ENCODE data around the gene NDUFA3. TPM values are rescaled to one million over a fixed set of nuclear protein-coding genes. Genes with fewer than 3 reads are reported as not detected.
"Not testable (repeated sequence)": the region's sequence is repeated elsewhere in the genome, so short reads cannot be mapped to it uniquely, and the experiment has no call there.

Gene NDUFA3
- total RNA-seq = 100 to 1,000 TPM; 146 to 147 TPM
- long read RNA-seq, transcript NDUFA3-214 (4 exons, 963 nt) = major isoform, 38 of 50 reads
- long read RNA-seq, transcript NDUFA3-202 (5 exons, 435 nt) = minor isoform, 5 of 50 reads
- long read RNA-seq, partial matches to known transcripts = 0 of 50 reads
- long read RNA-seq, other reads (novel, unspliced or antisense) = 4 of 50 reads

DNA sequence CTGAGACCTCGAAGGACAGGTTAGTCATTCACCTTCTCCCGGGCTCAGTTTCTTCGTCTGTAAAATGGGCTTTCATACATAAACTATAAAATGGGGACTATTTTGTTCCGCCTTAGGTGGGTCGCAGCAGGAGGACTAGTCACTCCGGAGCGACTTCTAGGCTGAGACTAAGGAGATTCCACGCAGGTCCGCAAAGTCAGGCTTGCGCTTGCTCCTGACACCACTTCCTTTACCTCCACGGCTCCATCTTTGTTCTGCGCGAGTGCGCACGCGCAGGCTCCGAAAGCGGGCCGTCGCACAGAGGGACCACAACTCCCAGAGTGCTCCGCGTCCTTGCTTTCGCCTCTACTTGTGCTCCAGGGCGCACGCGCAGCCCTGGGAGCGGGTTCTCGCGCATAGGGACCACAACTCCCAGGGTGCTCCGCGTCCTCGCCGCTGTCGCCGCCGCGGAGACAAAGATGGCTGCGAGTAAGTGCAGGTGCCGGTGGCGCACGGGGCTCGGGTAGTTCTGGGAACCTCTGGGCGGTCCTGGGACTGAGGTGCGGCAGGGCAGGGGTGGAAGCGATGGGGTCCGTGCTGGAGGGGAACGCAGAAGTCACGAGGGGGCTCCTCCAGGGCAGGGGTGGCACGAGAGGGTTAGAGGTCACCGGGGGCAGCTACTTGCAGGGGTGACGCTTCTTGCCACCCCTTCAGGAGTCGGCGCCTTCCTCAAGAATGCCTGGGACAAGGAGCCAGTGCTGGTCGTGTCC is at the start of gene NDUFA3:
Gene NDUFA3, plus strand, starts transcription at position 435 of the 749 bp plus-strand sequence. Its CDS starts 24 bp downstream, at position 459.
- ATAC-seq = peak; percentile 99
- peak; percentile 98 for DNase-seq
- intact Hi-C loops (cut with DNase I, micrococcal nuclease) = no loop called here

DNA sequence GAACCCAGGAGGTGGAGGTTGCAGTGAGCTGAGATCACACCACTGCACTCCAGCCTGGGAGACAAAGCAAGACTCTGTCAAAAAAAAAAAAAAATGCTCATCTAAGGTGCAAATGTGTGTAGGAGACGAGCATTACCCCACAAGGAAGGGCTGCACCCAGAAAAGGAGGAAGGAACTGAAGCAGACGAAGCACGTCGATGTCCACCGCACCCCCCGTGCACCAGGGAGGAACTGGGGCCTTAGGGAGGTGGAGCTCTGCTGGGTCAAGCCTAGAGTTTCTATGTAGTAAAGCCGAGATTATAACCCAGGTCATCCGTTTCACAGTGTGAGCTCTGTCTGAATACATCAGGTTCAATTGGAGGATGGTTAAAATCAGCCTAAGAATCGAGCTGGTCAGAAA is 40.0 kb upstream of the NDUFA3 start:
- no peak for ATAC-seq
- intact Hi-C loops (cut with DNase I, micrococcal nuclease) = no loop called here
- no peak for DNase-seq

DNA sequence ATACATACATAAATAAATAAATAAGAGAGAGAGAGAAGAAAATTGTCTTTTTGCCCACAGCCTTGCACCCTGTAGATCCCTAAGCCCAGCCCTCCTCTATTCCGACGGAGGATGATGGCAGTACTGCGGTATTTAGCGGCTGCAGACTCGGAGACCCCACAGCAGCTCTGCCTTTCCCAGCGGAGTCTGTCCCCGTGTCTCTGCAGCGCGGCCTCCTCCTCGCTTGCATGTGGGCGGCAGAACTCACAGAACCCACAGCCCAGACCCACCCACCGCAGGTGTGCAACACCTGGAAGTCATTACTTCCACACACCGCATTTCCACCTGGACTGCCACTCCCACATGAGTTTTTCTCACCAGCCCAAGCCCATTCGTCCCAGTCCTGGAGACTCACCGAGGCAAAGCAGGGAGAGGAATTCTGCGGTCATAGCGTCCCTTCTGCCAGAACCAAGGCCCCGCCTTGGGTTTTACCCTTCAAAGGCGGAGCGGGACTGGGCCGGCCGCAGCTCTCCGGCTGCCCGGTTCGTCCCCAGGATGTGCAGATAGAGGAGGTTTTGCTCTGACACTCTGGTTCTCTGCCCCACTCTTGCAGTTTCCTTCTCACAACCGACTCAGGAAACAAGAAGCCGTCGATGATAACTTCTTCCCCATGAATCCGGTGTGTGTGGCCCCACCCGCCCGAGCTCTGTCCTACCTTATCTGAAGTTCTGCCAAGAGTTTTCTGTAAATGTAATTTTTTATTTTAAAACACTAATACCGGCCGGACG is 39.1 kb upstream of the NDUFA3 start, which contains the start of gene VSTM1:
Gene VSTM1, minus strand, starts transcription at position 548 of the 767 bp plus-strand sequence. Its CDS starts 120 bp downstream, at position 428.
- intact Hi-C loops (cut with DNase I, micrococcal nuclease) = no loop called here
- ATAC-seq = no peak
- no peak for DNase-seq

DNA sequence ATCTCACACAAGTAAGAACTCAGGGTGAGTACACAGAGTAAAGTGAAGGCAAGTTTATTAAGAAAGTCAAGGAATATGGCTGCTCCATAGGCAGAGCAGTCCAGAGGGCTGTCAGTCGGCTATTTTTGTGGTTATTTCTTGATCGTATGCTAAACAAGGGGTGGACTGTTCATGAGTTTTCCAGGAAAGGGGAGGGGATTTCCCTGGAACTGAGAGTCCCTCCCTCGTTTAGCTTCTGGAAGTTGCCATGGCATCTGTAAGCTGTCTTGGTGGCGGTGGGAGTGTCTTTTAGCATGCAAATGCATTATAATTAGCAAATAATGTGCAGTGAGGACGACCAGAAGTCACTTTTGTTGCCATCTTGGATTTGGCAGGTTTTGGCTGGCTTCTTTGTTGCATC is 33.2 kb upstream of the NDUFA3 start:
- ATAC-seq (no peak), DNase-seq (no peak)
- intact Hi-C loops (cut with DNase I, micrococcal nuclease) = no loop called here

DNA sequence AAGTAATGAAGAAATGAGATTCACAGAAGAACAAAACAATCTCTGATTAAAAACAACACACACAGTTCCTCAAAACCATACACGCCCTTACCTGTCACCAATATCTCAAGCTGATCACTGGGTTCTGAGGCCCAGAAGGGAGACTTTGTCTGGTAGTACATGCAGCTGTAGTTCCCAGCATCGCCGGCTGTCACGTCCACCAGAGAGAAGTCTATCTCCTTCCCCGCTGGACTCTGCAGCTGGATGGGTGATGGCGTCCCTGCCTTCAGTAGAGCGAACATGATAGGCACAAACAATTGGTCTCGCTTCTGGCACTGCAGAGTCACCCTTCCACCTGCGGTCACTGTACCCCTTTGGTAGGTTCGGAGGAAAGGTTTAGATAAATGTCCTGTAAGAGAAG is 28.8 kb upstream of the NDUFA3 start:
- ATAC-seq (no peak), DNase-seq (no peak)
- intact Hi-C loops (cut with DNase I, micrococcal nuclease) = no loop called here

DNA sequence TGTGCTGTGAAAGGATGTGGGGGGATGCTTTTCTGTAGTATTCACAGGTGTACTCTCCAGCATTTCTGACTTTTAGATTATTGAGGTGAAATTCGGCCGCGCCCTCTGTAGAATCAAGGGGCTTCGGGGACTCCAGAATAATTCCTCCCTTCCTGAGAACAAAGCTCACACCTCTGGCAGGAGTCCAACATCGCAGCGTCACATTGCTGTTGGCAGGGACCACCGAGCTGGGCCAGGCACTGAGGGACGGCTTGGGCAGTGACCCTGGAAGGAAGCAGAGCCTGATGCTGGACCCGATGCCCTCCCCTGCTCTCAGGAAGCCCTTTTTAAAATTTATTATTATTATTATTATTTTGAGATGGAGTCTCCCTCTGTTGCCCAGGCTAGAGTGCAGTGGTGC is 27.8 kb upstream of the NDUFA3 start:
- DNase-seq (no peak), ATAC-seq (no peak)
- intact Hi-C loops (cut with DNase I, micrococcal nuclease) = no loop called here

DNA sequence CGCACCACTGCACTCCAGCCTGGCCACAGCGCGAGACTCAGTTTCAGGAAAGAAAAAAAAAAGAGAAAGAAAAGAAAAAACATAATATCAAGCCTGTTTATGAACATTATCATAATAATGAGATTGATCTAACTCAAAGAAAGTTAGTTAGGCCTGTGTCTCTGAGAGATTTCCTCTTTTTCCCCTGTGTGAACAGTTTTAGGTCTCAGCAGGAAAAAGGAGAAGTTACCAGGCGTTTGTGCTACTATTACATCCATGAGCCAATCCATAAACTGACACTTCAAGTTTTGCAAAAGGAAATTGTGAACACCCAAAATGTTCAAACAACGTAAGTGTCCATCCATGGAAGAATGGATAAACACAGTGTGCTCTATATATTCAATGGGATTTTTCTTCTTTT is 25.3 kb upstream of the NDUFA3 start:
- DNase-seq = no peak
- no peak for ATAC-seq
- intact Hi-C loops (cut with DNase I, micrococcal nuclease) = no loop called here

DNA sequence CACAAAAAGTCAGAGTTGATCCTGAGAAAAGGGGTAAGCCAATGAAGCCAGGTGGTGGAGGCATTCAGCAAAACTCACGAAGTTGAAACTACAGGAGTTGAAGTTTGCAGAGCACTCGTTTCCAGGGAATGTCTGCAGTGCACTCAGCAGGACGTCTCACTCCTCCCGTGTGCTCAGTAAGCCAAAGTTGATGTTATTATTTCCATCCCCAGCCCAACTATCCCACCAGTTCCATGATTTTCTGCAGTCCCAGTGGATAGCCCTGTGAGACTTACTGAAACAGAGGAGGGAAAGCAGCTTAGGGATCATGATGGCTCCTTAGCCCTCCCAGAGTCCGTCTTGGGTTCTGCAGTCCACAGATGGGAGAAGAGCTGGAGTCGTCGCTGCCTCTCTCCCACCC is 21.6 kb upstream of the NDUFA3 start, which contains the start of gene TARM1:
Gene TARM1, minus strand, starts transcription at position 334 of the 400 bp plus-strand sequence. Its CDS starts 25 bp downstream, at position 309.
- no peak for DNase-seq
- intact Hi-C loops (cut with DNase I, micrococcal nuclease) = no loop called here
- no peak for ATAC-seq

DNA sequence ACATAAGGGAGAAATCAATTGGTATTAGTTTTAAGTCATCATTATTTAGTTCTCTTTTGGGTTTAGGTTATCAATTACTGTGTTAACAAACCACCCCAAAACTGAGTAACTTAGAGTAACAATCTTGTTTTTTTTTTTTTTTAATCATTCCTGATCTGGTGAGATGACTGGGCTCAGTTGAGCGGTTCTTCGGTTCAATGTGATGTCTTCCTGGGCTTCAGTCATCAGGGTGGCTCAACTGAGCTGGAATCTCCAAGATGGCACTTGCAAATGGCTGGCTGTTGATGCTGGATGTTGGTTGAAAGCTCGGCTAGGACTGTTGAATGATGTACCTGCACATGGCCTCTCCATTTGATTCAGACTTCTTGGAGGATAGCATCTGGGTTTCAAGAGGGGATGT is 18.2 kb upstream of the NDUFA3 start:
- DNase-seq (no peak), ATAC-seq (no peak)
- intact Hi-C loops (cut with DNase I, micrococcal nuclease) = no loop called here

DNA sequence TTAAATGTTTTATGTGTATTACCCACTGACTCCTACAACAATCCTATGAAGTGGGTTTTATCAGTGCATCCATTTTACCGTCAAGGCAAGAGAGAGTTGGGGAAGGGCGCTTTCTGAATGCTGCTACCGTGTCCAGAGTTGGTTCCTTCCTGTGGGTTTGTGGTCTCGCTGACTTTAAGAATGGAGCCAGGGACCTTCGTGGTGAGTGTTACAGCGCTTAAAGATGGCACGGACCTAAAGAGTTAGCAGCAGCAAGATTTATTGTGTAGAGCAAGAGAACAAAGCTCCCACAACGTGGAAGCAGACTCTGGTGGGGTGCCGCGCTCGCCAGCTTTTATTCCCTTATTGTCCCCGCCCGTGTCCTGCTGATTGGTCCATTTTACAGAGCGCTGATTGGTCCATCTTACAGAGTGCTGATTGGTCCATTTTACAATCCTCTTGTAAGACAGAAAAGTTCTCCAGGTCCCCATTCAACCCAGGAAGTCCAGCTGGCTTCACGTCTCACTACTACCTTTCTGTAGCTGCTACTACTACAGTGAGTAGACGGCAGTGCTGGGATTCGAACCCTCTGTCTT is 8.1 kb upstream of the NDUFA3 start:
- intact Hi-C loops (cut with DNase I, micrococcal nuclease) = no loop called here
- DNase-seq (no peak), ATAC-seq (no peak)

DNA sequence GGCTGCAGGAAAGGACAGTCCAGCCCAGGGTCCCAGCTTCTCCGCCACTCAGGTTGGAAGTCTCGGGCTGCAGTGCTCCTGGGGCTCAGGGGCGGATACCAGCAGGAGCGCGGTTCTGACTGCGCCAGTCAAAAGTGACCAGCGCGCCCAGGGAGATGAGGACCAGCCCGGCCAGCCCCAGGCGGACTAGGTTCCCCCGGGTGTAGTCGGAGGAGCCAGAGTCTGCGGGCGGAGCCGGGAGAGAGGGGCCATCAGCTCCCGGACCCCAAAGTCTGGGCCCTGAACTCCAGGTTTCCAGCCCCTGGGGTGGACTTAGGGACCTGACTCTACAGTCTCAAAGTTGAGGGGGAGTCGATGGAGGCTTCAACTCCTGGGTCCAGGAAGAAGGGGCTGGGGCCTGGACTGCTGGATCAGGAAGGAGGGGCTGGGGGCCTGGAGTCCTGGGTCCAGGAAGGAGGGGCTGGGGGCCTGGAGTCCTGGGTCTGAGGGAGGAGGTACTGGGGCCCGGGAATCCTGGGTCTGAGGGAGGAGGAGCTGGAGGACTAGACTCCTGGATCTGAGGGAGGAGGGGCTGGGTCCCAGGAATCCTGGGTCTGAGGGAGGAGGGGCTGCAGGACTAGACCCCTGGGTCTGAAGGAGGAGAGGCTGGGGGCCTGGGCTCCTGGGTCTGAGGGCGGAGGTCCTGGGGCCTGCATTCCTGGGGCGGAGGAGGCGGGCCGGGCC is 7.4 kb upstream of the NDUFA3 start:
- intact Hi-C loops (cut with DNase I, micrococcal nuclease) = no loop called here
- ATAC-seq (no peak), DNase-seq (no peak)

DNA sequence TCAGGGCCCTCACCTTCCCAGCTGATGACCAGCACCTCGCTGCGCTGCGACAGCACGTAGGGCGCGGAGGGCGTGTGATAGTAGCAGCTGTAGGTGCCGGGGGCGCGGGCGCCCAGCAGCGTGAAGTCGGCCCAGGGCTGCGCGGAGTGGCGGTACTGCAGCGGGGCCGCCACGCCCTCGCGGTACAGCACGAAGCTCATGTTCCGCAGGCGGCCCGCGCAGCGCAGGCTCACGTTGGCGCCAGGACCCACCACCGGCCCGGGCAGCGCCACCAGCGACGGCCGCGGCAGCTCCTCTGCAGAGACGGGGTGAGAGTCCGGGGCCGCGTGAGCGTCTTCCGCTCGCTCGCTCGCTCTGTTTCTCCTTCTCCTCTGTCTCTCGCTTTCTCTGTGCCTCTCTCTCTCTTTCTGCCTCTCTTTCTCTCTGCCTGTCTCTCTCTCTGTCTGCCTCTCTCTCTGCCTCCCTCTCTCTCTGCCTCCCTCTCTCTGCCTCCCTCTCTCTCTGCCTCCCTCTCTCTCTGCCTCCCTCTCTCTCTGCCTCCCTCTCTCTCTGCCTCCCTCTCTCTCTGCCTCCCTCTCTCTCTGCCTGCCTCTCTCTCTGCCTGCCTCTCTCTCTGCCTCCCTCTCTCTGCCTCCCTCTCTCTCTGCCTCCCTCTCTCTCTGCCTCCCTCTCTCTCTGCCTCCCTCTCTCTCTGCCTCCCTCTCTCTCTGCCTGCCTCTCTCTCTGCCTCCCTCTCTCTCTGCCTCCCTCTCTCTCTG is 6.6 kb upstream of the NDUFA3 start:
- DNase-seq = peak in 1 of 2 donors; percentile 63
- peak; percentile 84 for ATAC-seq
- intact Hi-C loops (cut with DNase I, micrococcal nuclease) = not testable (repeated sequence)

DNA sequence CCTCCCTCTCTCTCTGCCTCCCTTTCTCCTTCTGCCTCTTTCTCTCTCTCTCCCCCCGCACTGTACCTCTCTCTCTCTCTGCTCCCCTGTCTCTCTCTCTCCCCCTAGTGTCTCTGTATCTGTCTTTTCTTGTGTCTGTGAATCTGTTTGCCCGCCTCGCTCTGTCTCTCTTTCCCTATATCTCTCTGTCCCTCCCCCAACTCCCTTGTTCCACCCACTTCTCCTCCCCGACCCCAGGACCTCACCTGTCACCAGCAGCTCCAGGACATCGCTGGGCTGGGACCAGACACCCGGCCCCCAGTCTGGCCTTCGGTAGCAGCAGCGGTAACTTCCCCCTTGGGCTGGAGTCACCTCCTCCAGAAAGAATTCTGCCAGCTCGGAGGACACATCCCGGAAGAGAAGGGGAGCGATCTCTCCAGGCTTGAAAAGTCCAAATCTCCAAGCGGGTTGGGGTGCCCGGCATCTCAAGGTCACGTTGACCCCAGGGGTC is 6.0 kb upstream of the NDUFA3 start:
- DNase-seq (no peak), ATAC-seq (peak; percentile 60)
- intact Hi-C loops (cut with DNase I, micrococcal nuclease) = no loop called here

DNA sequence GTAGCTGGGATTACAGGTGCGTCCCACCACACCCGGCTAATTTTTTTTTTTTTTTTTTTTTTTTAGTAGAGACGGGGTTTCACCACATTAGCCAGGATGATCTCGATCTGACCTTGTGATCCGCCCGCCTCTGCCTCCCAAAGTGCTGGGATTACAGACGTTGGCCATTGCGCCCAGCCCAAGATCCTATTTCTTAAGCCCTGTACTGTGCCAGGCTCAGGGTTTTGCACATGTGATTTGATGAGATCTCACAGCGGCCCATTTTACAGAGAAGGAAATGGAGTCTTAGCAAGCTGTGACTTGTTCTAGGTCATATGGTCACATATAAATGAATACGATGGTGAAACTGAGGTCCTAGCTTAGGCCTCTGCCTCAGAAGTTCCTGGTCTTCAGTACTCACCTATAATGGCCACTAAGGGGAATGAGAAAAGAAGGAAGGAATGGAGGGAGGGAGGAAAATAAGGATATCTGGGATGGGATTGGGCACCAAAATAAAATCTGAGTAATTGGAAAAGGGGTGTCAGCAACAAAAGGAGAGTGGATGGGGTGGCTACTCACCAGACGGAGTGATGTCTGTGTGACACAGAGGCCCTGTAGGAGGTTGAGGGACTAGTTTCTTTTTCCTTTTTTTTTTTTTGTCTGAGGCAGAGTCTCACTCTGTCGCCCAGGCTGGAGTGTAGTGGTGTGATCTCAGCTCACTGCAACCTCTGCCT is 3.3 kb upstream of the NDUFA3 start:
- ATAC-seq (no peak), DNase-seq (no peak)
- intact Hi-C loops (cut with DNase I, micrococcal nuclease) = no loop called here

DNA sequence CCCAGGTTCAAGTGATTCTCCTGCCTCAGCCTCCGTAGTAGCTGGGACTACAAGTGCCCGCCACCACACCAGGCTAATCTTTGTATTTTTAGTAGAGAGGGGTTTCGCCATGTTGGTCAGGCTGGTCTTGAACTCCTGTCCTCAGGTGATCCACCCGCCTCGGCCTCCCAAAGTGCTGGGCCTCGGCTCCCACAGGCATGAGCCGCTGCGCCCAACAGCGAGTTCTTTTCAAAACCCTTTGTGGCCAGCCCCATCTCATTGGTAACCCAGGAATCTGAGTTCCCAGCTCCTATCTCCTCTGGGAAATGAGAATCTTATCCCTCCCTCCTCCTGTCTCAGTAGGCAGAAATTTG is 2.8 kb upstream of the NDUFA3 start:
- intact Hi-C loops (cut with DNase I, micrococcal nuclease); ATAC-seq; DNase-seq: not testable (repeated sequence)

DNA sequence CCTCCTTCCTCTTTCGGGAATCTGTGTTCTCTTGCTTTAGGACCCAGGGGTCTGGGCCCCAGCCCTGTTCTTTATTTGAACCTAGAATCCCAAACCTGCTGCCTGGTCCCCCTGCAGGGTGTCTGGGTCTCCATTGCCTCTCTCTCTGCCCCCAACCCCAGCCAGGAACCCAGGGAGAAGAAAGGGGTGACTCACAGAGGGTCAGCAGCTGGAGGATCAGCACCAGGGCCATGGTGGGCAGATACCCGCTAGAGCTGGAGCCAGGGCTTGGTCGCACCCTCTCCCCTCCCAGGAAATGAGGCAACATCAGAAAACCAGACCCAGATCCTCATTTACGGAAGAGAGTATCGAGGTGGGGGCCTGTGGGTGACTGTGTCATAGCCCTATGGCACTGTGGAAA is 2.1 kb upstream of the NDUFA3 start, which contains the start of gene OSCAR:
Gene OSCAR, minus strand, starts transcription at position 243 of the 400 bp plus-strand sequence. Its CDS starts 11 bp downstream, at position 232.
- intact Hi-C loops (cut with DNase I, micrococcal nuclease) = no loop called here
- DNase-seq = no peak

DNA sequence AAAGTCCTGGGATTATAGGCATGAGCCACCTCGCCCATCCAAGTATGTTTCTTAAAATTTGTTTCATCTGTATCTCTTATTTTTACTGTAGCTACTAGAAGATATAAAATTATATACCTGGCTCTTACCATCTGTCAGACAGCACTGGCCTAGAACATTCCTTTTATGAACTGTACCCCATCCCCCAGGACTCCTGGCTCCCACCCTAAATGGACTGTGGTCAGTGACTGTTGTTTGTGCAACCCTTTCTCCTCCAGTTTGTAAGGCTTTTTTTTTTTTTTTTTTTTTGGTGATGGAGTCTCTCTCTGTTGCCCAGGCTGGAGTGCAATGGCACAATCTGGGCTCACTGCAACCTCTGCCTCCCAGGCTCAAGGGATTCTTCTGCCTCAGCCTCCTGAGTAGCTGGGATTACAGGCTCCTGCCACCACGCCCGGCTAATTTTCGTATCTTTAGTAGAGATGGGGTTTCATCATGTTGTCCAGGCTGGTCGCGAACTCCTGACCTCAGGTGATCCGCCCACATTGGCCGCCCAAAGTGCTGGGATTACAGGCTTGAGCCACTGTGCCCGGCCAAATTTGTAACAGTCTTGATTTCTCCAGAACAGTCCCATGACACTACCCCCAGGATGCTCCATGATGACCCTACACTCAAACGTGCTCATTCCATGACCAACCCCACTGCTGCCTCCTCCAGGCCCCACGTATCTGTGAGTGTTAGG is 2.5 kb downstream of the NDUFA3 start:
- ATAC-seq (no peak), DNase-seq (no peak)
- intact Hi-C loops (cut with DNase I, micrococcal nuclease) = no loop called here

More for the DNA sequence above, 2.1 kb upstream of the NDUFA3 start, which contains the start of gene OSCAR:
- ATAC-seq = no peak
